GM12891 (cell line): Measurements from ENCODE around the gene TMEM9B.

Experiments
- POLR2A ChIP-seq: IDR thresholded peaks from 2 replicates; pipeline ENCODE4 v1.6.1; 2011; ENCODE audit warnings: low read depth, low read length, control low read depth
- POLR2AphosphoS5 ChIP-seq: IDR thresholded peaks from 2 replicates; pipeline ENCODE4 v1.6.1; 2011; ENCODE audit warnings: low read depth, low read length, control low read depth
- POU2F2 ChIP-seq: IDR thresholded peaks from 2 replicates; pipeline ENCODE4 v1.6.1; 2011; ENCODE audit warnings: low read depth, mild to moderate bottlenecking, control low read depth, low read length, moderate library complexity
- TAF1 ChIP-seq: IDR thresholded peaks from 2 replicates; pipeline ENCODE4 v1.6.1; 2011; ENCODE audit warnings: low read depth, low read length, control low read depth

DNA sequence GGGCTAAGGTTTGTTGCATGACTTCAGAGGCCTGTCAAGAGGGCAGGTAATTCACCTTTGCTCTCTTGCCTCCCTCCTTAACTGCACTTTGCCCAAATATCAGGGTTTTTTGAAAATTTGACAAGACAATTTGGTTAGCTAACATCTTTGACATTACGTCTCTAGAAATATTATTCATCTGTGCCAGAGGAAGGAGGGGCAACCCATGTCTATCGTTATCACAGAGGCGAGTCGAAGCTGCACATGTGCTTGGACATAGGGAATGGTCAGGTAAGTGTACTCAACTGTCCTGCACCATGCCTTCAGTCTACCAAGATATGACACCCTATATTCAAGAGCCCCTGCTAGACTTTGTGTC is 49.6 kb downstream of the TMEM9B start:
- TF ChIP-seq POLR2AphosphoS5 (no peak), POLR2A (no peak), POU2F2 (no peak), TAF1 (no peak)
